GM12872 (cell line): ENCODE data around the gene ADA.

Experiments used
- TF ChIP-seq, protein P1 (sequence below): IDR thresholded peaks from 3 replicates; pipeline ENCODE4 v1.5.1; 2011; ENCODE audit warnings: low read depth, mild to moderate bottlenecking, low read length, moderate library complexity; ENCODE audit not compliant: insufficient read depth

ADA gene

DNA sequence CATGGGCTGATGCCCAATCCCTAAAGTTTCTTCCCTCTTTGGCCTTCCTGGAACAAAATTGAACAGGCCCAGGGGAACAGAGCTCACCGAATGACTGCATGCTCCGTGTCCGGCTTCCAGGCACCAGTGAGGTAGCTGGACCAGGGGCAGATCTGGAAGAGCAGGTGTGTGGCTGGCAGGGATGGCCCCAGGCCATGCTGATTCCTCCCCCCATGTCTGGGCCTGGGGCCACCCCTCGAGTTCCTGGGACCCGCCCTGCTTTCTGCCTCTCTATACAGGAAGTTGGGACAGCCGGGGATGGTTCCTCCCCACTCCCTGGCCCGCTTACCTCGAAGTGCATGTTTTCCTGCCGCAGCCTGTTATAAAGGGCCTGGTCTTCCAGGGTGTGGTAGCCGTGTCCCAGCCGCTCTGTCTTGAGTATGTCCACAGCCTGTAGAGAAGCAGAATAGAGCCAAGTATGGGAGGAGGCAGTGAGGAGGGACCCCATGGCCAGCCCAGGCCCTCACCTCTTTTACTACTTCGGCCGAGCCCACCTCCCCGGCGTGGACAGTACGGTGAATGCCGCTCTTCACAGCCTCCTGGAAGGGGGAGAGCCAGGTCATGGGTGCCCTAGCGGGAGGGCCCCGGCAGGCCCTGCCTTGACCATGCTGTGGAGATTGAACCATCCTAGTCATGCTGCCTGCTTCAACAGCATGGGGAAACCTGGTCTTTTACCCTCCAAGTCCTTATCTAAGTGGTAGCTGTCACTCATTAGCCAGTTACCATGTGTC, 28.8 kb downstream of the ADA start:
- TF ChIP-seq, protein P1, sequence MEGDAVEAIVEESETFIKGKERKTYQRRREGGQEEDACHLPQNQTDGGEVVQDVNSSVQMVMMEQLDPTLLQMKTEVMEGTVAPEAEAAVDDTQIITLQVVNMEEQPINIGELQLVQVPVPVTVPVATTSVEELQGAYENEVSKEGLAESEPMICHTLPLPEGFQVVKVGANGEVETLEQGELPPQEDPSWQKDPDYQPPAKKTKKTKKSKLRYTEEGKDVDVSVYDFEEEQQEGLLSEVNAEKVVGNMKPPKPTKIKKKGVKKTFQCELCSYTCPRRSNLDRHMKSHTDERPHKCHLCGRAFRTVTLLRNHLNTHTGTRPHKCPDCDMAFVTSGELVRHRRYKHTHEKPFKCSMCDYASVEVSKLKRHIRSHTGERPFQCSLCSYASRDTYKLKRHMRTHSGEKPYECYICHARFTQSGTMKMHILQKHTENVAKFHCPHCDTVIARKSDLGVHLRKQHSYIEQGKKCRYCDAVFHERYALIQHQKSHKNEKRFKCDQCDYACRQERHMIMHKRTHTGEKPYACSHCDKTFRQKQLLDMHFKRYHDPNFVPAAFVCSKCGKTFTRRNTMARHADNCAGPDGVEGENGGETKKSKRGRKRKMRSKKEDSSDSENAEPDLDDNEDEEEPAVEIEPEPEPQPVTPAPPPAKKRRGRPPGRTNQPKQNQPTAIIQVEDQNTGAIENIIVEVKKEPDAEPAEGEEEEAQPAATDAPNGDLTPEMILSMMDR: no peak

DNA sequence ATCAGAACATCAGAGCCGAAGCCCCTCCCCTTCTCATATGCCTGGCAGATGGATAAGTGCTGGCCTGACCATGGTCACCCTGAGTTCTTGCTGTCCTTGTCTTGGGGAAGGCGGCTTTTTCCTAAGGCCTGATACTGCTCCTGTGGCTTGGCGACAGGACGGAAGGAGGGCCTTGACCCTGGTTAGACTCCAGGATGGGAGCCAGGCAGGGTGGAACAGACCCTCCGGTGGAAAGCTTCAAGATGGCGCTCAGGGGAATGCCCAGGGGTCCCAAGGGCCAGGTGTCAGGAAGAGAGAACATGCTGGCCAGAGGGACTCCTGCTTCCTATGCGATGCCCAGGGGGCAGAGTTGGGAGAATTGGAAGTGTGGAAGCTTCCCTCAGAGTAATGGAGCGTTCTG, 29.6 kb downstream of the ADA start:
- TF ChIP-seq, protein P1: no peak

DNA sequence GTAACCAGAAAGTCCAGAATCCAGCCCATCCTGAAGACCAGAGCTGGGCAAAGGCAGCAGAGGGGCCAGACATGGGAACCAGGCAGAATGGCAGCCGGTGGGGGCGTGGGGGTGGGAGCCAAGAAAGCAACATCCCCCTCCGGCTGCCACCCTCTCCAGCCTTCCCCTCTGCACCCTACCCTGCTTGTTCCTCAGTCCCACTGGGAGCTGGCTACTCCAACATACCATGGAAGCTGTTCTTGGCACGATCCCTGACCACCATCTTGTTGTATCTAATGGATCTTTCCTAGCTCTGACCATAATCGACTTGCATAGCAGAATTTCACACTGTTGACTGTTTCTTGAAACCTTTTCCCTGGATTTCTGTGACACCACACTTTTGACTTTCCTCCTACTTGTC, 30.2 kb downstream of the ADA start:
- TF ChIP-seq, protein P1: no peak

- TF ChIP-seq, protein P1: no peak
These were observed 31.5 kb downstream of the ADA start for GRCh38 chr20:44620030-44620429.

GRCh38 chr20:44619294-44619693, 32.2 kb downstream of the ADA start:
- TF ChIP-seq, protein P1: no peak

GRCh38 chr20:44618318-44618731, 33.2 kb downstream of the ADA start:
- TF ChIP-seq, protein P1: no peak

- TF ChIP-seq, protein P1: no peak
These were observed 34.9 kb downstream of the ADA start for GRCh38 chr20:44616604-44616964.
